GM23338 (cell line): ENCODE measurements around the gene LGALS14. TPM values are rescaled to one million over a fixed set of nuclear protein-coding genes. Genes with fewer than 3 reads are reported as not detected.

Experiments used
- ATAC-seq: fragments of 200-7000 bp; cut with Tn5 transposase; 3 replicates; pipeline ENCODE4 v1.9.1; 2020
- DNase-seq: peaks from one replicate; pipeline ENCODE4 v3.0.0-alpha.2; 2015; ENCODE audit warnings: low spot score
- H2AFZ ChIP-seq: fragments of 200-600 bp; sonication (generic); 2 replicates; pipeline ENCODE4 v1.8.0; 2016; ENCODE audit warnings: antibody characterized with exemption, mild to moderate bottlenecking, moderate library complexity
- H3F3A ChIP-seq: fragments of 200-600 bp; sonication (generic); replicated peaks from 2 replicates; pipeline ENCODE4 v1.8.0; 2017; ENCODE audit warnings: antibody characterized with exemption, mixed run types, low read depth
- H3K27ac ChIP-seq: fragments of 200-600 bp; sonication (generic); 2 replicates; pipeline ENCODE4 v1.6.1; 2016; ENCODE audit warnings: low read depth
- H3K27me3 ChIP-seq: fragments of 200-600 bp; sonication (generic); 2 replicates; pipeline ENCODE4 v1.8.0; 2016; ENCODE audit warnings: mild to moderate bottlenecking, mixed run types, moderate library complexity; ENCODE audit not compliant: insufficient read depth
- H3K36me3 ChIP-seq: fragments of 200-600 bp; sonication (generic); 2 replicates; pipeline ENCODE4 v1.8.0; 2016; ENCODE audit warnings: mild to moderate bottlenecking; ENCODE audit not compliant: insufficient read depth
- H3K4me1 ChIP-seq: fragments of 200-600 bp; sonication (generic); 2 replicates; pipeline ENCODE4 v1.8.0; 2016; ENCODE audit warnings: mild to moderate bottlenecking, moderate library complexity; ENCODE audit not compliant: insufficient read depth
- H3K4me2 ChIP-seq: fragments of 200-600 bp; sonication (generic); 2 replicates; pipeline ENCODE4 v1.7.1; 2017; ENCODE audit warnings: mixed run types
- H3K4me3 ChIP-seq: fragments of 200-600 bp; sonication (generic); 2 replicates; pipeline ENCODE4 v1.6.1; 2016; ENCODE audit warnings: mixed run types
- H3K79me2 ChIP-seq: fragments of 200-600 bp; sonication (generic); replicated peaks from 2 replicates; pipeline ENCODE4 v1.8.0; 2017; ENCODE audit warnings: mild to moderate bottlenecking; ENCODE audit not compliant: insufficient read depth
- H3K9me2 ChIP-seq: fragments of 200-600 bp; sonication (generic); 2 replicates; pipeline ENCODE4 v1.8.0; 2017; ENCODE audit not compliant: insufficient read depth
- H4K20me1 ChIP-seq: fragments of 200-600 bp; sonication (generic); replicated peaks from 2 replicates; pipeline ENCODE4 v1.8.0; 2017; ENCODE audit warnings: mild to moderate bottlenecking; ENCODE audit not compliant: insufficient read depth
- H3K27ac Mint-ChIP-seq: 2 replicates; pipeline ENCODE4 v1.8.0; 2020; ENCODE audit warnings: inconsistent platforms, mild to moderate bottlenecking, moderate library complexity, mixed read lengths
- H3K27me3 Mint-ChIP-seq: 3 replicates; pipeline ENCODE4 v1.8.0; 2022; ENCODE audit warnings: low read depth, mild to moderate bottlenecking, moderate library complexity, mixed read lengths, inconsistent platforms; ENCODE audit not compliant: insufficient read depth, poor library complexity
- H3K36me3 Mint-ChIP-seq: 3 replicates; pipeline ENCODE4 v1.8.0; 2021; ENCODE audit warnings: low read depth, mild to moderate bottlenecking, inconsistent platforms, moderate library complexity, mixed read lengths
- H3K4me1 Mint-ChIP-seq: 3 replicates; pipeline ENCODE4 v1.8.0; 2020; ENCODE audit warnings: mild to moderate bottlenecking, inconsistent platforms, mixed read lengths
- H3K4me3 Mint-ChIP-seq: 3 replicates; pipeline ENCODE4 v1.8.0; 2021; ENCODE audit warnings: moderate library complexity, mild to moderate bottlenecking, inconsistent platforms, mixed read lengths
- H3K9me3 Mint-ChIP-seq: 3 replicates; pipeline ENCODE4 v1.8.0; 2020; ENCODE audit warnings: moderate library complexity, mild to moderate bottlenecking, inconsistent platforms, mixed read lengths
- CREB1 ChIP-seq: fragments of 250-450 bp; sonication (Bioruptor Pico); IDR thresholded peaks from 2 replicates; pipeline ENCODE4 v1.5.0; 2020; ENCODE audit warnings: low read depth, mild to moderate bottlenecking, moderate library complexity
- EZH2 ChIP-seq: fragments of 200-600 bp; sonication (generic); IDR thresholded peaks from one replicate; pipeline ENCODE4 v1.8.0; 2017; ENCODE audit warnings: antibody characterized with exemption, mild to moderate bottlenecking, low read depth; ENCODE audit not compliant: unreplicated experiment
- EZH2phosphoT487 ChIP-seq: fragments of 200-600 bp; sonication (generic); IDR thresholded peaks from one replicate; pipeline ENCODE4 v1.8.1; 2018; ENCODE audit warnings: antibody characterized with exemption; ENCODE audit not compliant: unreplicated experiment
- JUNB ChIP-seq: IDR thresholded peaks from one replicate; pipeline ENCODE4 v1.6.1; 2016; ENCODE audit warnings: antibody characterized with exemption; ENCODE audit not compliant: unreplicated experiment
- NANOG ChIP-seq: IDR thresholded peaks from 2 replicates; pipeline ENCODE4 v1.6.1; 2016; ENCODE audit warnings: antibody characterized with exemption, borderline replicate concordance
- ZNF331 ChIP-seq: fragments of 250-450 bp; sonication (Bioruptor Pico); IDR thresholded peaks from 2 replicates; pipeline ENCODE4 v1.5.0; 2020; ENCODE audit warnings: low read depth, mild to moderate bottlenecking, moderate library complexity
- polyA plus RNA-seq: library from polyadenylated mRNA; unstranded; fragments of >200 nt; fragmentation: Nextera tagmentation; extraction: Ambion mirVana; gene quantifications from 2 replicates; pipeline ENCODE4 v1.2.1, GENCODE V29; 2016
- total RNA-seq: library from RNA; depleted of rRNA; stranded (reverse); fragments of >200 nt; shearing (Covaris generic); gene quantifications from 2 replicates; pipeline ENCODE4 v1.2.3, GENCODE V29; 2014
- TF ChIP-seq, protein P1 (sequence below): IDR thresholded peaks from 2 replicates; pipeline ENCODE4 v1.6.1; 2016; ENCODE audit warnings: antibody characterized with exemption
- TF ChIP-seq, protein P2 (sequence below), 2 experiments: fragments of 200-600 bp in 1 of 2; sonication (generic) in 1 of 2; conservative IDR thresholded peaks; 2 replicates each; pipeline versions ENCODE4 v1.5.1 to v1.6.1; 2016 to 2017; ENCODE audit warnings: antibody characterized with exemption in 2 of 2, low read depth in 2 of 2, mild to moderate bottlenecking in 2 of 2, moderate library complexity in 1 of 2
- TF ChIP-seq, protein P3 (sequence below): fragments of 250-450 bp; sonication (Bioruptor Pico); IDR thresholded peaks from 2 replicates; pipeline ENCODE4 v1.5.0; 2020; ENCODE audit warnings: mild to moderate bottlenecking, moderate library complexity

Gene LGALS14
- total and polyA plus RNA-seq, 2 experiments from 2014 or later = not detected

DNA sequence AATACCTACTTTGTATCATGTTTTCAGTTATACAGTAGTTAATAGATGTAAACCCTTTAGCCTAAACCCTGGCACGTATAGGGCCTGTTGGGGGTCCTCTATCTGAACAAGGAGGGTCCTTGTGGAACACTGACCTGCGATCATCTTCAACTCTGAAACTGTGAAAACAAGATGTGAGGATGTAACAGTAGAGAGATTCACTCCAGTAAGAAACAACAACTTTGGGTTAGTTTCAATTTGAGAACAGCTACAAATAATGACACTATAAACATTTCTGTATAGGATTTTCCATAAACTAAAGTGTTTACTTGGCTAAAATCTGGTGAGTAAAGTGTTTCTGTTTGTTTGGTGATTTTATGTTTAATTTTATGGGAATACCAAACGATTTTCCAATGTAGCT is 31.4 kb downstream of the LGALS14 start:
- Mint-ChIP-seq H3K27ac (no peak overlapping the region), H3K4me1 (no peaks in the 10 kb centered on the region), H3K27me3 (peaks cover 2% of the 10 kb centered on the region), H3K4me3 (no peak overlapping the region), H3K36me3 (no peaks in the 10 kb centered on the region), H3K9me3 (no peaks in the 10 kb centered on the region)
- ATAC-seq (no peak), DNase-seq (no peak)
- Histone ChIP-seq H3K4me3 (no peak overlapping the region), H3F3A (no peaks in the 10 kb centered on the region), H3K4me1 (0 out of 2 replicates have a peak, but pooled peaks cover 12% of the 10 kb centered on the region), H3K4me2 (no peak overlapping the region), H4K20me1 (no peaks in the 10 kb centered on the region), H3K27ac (no peak overlapping the region), H3K9me2 (no peaks in the 10 kb centered on the region), H3K79me2 (no peaks in the 10 kb centered on the region), H3K36me3 (no peaks in the 10 kb centered on the region), H2AFZ (no peak overlapping the region), H3K27me3 (no peaks in the 10 kb centered on the region)
- TF ChIP-seq NANOG (no peak), JUNB (no peak), CREB1 (CRISPR knock-in tag) (no peak), ZNF331 (no peak), EZH2 (no peak)
- TF ChIP-seq, protein P1, sequence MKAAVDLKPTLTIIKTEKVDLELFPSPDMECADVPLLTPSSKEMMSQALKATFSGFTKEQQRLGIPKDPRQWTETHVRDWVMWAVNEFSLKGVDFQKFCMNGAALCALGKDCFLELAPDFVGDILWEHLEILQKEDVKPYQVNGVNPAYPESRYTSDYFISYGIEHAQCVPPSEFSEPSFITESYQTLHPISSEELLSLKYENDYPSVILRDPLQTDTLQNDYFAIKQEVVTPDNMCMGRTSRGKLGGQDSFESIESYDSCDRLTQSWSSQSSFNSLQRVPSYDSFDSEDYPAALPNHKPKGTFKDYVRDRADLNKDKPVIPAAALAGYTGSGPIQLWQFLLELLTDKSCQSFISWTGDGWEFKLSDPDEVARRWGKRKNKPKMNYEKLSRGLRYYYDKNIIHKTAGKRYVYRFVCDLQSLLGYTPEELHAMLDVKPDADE = no peak

DNA sequence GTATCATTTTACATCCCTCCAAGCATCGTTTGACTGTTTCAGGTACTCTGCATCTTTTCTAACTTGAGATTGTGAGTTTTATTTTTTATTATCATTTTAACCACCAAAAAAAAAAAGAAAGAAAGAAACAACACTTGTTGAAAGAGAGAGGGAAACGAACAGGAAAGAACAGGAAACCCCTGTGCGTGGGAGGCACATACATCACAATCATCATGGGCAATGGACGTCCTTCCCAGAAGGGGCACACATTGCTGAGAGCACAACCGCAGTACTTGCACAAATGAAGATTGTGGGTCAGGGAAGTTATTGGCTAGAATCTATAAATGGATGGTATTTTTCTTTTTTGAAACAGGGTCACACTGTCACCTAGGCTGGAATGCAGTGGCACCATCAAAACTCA is 31.8 kb downstream of the LGALS14 start:
- no peaks in the 10 kb centered on the region for H4K20me1 ChIP-seq
- ATAC-seq = no peak
- Mint-ChIP-seq H3K9me3 (no peaks in the 10 kb centered on the region), H3K27ac (no peak overlapping the region), H3K27me3 (peaks cover 2% of the 10 kb centered on the region), H3K36me3 (no peaks in the 10 kb centered on the region), H3K4me3 (no peak overlapping the region), H3K4me1 (no peaks in the 10 kb centered on the region)
- no peaks in the 10 kb centered on the region for H3F3A ChIP-seq
- 0 out of 2 replicates have a peak, but pooled peaks cover 12% of the 10 kb centered on the region for H3K4me1 ChIP-seq
- no peak overlapping the region for H3K4me3 ChIP-seq
- no peak for DNase-seq
- no peaks in the 10 kb centered on the region for H3K36me3 ChIP-seq
- no peaks in the 10 kb centered on the region for H3K9me2 ChIP-seq
- no peaks in the 10 kb centered on the region for H3K27me3 ChIP-seq
- no peak overlapping the region for H2AFZ ChIP-seq
- H3K4me2 ChIP-seq = no peak overlapping the region
- H3K79me2 ChIP-seq = no peaks in the 10 kb centered on the region
- no peak overlapping the region for H3K27ac ChIP-seq
- TF ChIP-seq, protein P1 = no peak
- TF ChIP-seq, protein P2, sequence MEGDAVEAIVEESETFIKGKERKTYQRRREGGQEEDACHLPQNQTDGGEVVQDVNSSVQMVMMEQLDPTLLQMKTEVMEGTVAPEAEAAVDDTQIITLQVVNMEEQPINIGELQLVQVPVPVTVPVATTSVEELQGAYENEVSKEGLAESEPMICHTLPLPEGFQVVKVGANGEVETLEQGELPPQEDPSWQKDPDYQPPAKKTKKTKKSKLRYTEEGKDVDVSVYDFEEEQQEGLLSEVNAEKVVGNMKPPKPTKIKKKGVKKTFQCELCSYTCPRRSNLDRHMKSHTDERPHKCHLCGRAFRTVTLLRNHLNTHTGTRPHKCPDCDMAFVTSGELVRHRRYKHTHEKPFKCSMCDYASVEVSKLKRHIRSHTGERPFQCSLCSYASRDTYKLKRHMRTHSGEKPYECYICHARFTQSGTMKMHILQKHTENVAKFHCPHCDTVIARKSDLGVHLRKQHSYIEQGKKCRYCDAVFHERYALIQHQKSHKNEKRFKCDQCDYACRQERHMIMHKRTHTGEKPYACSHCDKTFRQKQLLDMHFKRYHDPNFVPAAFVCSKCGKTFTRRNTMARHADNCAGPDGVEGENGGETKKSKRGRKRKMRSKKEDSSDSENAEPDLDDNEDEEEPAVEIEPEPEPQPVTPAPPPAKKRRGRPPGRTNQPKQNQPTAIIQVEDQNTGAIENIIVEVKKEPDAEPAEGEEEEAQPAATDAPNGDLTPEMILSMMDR (conservative IDR thresholded peaks at IDR 0.05; ENCODE audit: low read depth in 2 of 2) = no peak
- TF ChIP-seq CREB1 (CRISPR knock-in tag) = no peak
- no peak for TF ChIP-seq ZNF331
- TF ChIP-seq, protein P3, sequence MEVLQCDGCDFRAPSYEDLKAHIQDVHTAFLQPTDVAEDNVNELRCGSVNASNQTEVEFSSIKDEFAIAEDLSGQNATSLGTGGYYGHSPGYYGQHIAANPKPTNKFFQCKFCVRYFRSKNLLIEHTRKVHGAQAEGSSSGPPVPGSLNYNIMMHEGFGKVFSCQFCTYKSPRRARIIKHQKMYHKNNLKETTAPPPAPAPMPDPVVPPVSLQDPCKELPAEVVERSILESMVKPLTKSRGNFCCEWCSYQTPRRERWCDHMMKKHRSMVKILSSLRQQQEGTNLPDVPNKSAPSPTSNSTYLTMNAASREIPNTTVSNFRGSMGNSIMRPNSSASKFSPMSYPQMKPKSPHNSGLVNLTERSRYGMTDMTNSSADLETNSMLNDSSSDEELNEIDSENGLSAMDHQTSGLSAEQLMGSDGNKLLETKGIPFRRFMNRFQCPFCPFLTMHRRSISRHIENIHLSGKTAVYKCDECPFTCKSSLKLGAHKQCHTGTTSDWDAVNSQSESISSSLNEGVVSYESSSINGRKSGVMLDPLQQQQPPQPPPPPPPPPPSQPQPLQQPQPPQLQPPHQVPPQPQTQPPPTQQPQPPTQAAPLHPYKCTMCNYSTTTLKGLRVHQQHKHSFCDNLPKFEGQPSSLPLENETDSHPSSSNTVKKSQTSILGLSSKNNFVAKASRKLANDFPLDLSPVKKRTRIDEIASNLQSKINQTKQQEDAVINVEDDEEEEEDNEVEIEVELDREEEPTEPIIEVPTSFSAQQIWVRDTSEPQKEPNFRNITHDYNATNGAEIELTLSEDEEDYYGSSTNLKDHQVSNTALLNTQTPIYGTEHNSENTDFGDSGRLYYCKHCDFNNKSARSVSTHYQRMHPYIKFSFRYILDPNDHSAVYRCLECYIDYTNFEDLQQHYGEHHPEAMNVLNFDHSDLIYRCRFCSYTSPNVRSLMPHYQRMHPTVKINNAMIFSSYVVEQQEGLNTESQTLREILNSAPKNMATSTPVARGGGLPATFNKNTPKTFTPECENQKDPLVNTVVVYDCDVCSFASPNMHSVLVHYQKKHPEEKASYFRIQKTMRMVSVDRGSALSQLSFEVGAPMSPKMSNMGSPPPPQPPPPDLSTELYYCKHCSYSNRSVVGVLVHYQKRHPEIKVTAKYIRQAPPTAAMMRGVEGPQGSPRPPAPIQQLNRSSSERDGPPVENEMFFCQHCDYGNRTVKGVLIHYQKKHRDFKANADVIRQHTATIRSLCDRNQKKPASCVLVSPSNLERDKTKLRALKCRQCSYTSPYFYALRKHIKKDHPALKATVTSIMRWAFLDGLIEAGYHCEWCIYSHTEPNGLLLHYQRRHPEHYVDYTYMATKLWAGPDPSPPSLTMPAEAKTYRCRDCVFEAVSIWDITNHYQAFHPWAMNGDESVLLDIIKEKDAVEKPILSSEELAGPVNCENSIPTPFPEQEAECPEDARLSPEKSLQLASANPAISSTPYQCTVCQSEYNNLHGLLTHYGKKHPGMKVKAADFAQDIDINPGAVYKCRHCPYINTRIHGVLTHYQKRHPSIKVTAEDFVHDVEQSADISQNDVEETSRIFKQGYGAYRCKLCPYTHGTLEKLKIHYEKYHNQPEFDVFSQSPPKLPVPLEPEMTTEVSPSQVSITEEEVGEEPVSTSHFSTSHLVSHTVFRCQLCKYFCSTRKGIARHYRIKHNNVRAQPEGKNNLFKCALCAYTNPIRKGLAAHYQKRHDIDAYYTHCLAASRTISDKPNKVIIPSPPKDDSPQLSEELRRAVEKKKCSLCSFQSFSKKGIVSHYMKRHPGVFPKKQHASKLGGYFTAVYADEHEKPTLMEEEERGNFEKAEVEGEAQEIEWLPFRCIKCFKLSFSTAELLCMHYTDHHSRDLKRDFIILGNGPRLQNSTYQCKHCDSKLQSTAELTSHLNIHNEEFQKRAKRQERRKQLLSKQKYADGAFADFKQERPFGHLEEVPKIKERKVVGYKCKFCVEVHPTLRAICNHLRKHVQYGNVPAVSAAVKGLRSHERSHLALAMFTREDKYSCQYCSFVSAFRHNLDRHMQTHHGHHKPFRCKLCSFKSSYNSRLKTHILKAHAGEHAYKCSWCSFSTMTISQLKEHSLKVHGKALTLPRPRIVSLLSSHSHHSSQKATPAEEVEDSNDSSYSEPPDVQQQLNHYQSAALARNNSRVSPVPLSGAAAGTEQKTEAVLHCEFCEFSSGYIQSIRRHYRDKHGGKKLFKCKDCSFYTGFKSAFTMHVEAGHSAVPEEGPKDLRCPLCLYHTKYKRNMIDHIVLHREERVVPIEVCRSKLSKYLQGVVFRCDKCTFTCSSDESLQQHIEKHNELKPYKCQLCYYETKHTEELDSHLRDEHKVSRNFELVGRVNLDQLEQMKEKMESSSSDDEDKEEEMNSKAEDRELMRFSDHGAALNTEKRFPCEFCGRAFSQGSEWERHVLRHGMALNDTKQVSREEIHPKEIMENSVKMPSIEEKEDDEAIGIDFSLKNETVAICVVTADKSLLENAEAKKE = no peak
- TF ChIP-seq EZH2phosphoT487 = no peak
